ELR (cell line): ENCODE results near the gene PTGIS.

Experiments
- DNase-seq: peaks from one replicate; pipeline ENCODE4 v3.0.0-alpha.2; 2015; ENCODE audit warnings: low read depth

The PTGIS gene

GRCh38 chr20:49529470-49529869, 38.5 kb downstream of the PTGIS start:
- DNase-seq: peak; percentile 26

- DNase-seq: no peak
Measured at GRCh38 chr20:49526568-49526967, 41.4 kb downstream of the PTGIS start.

- DNase-seq: no peak
Measured at GRCh38 chr20:49526056-49526455, 41.9 kb downstream of the PTGIS start.

DNA sequence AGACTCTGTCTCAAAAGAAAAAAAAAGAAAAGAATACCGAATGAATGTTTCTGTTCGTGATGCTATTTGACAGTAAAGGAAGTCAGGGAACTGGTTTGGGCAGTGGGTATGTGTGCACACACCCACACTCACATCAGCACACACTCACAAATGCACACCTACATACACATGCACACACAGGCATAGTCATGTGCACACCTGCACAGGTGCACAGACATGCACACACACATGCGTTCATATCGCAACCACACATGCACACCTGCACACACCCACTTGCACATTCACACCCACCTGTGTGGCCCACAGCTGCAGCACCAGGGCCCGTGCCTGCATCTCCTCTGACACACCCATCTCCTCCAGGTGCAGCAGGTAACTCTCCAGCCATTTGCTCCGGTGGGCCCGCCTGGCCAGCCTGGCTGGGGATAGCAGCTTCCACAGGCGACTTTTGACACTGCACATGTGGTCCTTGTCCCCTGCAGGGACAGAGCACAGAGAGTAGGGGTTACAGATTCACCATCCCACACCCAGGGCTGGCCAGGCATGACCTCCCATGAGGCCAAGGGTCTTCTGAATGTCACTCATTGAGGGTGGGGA, 44.1 kb downstream of the PTGIS start:
- DNase-seq: no peak

DNA sequence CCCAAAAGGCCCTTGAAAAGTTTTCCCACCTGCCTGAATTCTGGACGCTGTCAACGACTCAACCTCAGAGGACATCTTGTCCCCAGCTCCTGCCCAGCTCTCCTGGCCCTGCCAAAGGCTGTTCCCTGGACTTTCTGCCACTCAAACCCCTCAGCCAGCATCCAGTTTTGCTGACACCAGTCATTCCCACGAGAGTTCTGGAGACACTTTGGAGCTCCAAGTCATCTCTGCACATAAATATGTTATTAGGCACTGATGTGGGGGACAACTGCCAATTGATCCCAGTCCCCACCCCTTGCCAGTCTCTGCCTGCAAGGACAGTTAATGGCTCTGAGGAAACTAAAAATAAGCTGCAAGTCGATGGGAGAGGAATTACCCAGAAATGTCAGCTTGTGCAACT, 46.6 kb downstream of the PTGIS start:
- DNase-seq: no peak

DNA sequence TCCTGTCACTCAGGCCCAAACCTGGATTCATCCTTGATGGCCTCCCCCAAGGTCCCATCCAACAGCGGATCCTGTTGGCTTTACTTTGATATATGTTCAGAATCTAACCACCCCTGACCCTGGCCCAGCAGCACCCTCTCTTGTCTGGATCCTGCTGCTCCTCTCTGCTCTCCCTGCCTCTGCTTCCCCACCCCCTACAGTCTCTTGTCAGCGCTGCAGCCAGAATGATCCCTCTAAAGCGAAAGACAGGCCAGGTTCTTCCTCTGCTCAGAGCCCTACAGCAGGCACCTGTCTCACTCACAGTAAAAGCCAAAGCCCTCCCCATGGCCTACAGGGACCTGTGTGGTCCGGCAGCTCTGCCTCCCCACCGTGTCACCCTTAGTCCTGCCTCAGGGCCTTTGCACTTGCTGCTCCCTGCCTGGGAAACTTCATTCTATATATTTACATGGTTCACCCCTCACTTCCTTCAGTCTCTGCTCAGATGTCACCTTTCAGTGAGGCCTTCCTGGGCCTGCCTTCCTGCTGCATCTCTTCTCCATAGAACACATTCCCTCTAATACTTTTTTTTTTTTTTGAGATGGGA, 48.1 kb downstream of the PTGIS start:
- DNase-seq: no peak

DNA sequence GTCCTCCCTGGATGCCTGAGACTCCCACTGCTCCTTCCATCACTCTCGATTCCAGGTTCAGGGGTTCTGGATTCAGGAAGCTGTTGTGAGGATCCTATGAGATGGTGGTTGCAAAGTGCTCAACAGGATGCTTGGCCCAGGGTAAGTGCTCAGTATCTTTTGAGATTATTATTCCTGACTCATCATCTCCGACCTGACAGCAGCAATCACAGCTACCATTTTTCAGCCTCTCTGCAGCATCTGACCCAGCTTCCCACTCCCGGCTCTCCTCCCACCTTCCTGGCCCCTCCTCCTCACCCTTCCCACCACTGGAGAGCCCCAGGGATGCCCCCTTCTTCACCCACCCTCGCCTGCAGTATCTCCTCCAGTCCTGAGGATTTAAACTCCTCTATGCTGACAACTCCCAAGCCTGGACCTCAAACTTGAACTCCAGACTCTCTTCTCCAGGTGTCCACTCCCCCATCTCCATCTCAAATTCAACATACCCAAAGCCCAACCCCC, 48.7 kb downstream of the PTGIS start:
- no peak for DNase-seq

DNA sequence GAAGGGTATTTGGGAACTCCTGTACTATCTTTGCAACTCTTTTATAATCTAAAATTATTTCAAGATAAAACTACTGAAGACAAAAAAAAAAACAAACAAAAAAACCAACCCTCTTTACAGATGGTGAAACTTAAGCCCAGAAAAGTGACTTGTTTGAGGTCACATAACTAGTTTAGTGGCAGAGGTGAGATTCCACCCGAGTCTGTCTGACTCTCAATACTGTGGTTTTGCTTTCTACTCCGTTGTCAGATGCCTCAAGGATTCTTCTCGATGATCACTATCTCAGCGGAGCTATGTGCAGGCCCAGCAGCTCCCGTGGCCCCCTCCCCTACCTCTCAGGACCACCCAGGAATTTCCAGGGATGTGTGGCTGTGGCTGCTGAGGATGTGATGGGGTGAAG, 49.4 kb downstream of the PTGIS start:
- DNase-seq: no peak

- no peak for DNase-seq
Measured at GRCh38 chr20:49517805-49518100, 50.2 kb downstream of the PTGIS start.

GRCh38 chr20:49516916-49517804, 50.8 kb downstream of the PTGIS start:
- DNase-seq: peak; percentile 10

DNA sequence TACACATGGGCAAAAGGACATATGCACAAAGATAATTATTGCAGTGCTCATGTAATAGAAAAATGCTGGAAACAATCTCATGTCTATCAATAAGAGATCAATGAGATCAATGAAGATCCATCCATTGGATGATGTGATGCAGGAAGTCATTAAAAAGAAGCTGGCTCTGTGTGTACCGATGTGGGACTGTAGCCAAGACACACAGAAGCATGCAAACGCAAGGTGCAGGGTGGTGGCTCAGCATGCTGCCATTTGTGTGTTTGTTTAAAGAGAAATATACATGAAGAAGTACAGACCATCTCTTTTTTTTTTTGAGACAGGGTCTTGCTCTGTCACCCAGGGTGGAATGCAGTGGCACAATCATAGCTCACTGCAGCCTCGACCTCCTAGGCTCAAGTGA, 52.4 kb downstream of the PTGIS start:
- DNase-seq: no peak

GRCh38 chr20:49513517-49513916, 54.4 kb downstream of the PTGIS start:
- no peak for DNase-seq

- DNase-seq: no peak
Measured at GRCh38 chr20:49513009-49513408, 54.9 kb downstream of the PTGIS start.

DNA sequence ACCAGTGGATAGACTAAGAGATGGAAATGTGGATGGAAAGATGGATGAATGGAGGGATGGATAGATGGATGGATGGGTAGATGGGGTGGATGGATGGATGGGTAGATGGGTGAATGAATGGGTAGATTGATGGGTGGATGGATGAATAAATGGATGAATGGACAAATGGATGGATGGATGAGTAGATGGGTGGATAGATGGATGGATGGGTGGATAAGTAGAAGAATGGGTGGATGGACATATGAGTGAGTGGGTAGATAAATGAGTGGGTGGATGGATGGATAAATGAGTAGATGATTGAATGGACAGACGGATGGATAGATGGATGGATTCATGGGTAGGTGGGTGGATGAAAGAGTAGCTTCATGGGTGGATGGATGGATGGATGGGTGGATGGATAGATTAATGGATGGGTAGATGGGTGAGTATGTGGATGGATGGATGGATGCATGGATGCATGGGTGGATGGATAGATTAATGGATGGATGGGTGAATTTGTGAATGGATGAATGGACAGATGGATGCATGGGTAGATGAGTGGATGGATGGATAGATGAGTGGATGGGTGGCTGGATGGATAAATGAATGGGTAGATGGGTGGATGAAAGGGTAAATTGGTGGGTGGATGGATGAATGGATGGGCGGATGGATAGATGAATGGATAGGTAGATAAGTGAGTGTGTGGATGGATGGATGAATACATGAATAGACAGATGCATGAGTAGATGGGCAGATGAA, 56.0 kb downstream of the PTGIS start:
- no peak for DNase-seq

- peak; percentile 69 for DNase-seq
Measured at GRCh38 chr20:49510562-49511122, 57.3 kb downstream of the PTGIS start.

DNA sequence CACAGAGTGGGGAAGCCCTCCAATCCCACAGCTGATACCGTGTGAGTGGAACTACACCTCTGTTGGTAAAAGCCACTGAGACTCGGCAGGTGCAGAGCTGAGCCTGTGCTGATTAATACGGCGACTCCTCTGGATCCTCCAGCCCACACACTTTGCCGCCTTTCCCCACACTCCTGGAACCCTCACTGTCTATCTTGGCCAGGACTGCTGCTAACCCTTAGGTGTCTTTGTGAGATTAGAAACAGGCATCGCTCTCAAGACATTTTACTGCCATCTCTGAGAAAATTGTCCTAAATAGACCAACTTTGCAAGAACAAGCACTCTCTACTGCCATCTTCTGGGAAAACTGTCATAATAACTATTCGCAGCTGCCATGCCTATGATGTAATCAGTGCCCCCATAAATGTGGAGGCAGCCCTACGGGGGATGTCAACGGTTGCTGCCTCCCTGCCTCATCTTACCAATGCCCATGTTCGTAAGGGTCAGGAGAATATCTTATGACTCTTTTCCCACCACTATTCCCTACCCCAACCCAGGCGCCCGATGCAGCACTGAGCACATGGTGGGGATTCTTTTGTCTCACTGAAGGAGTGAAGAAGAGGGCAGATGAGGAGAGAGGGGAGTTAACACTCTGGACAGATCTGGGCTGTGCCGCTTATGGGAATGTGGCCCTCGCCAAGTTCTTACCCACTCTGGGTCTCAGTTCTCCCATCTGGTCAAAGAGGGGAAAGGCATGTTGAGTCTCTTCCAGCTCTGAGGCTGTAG, 59.3 kb downstream of the PTGIS start:
- DNase-seq: peak; percentile 73

- DNase-seq: no peak
Measured at GRCh38 chr20:49507741-49508434, 60.0 kb downstream of the PTGIS start.

DNA sequence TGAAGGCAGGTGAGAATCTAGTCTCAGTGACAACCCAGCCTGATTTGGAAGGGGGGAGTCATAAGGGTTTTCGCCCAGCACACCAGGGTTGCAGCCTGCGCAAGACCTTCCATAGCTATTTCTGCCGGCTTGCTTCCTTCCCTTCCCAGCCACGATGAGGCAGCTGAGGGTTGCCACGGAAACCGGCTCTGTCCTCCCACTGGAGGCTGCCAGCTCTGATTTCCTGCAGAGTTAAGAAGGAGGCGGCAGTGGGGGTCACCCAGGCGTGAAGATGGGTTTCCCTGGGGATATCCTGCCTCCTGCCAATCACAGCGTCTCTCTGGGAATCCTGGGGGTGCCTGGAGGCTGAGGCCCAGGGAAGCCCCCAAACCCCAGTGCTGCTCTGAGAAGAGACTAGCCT, 62.4 kb downstream of the PTGIS start:
- peak; percentile 45 for DNase-seq

DNA sequence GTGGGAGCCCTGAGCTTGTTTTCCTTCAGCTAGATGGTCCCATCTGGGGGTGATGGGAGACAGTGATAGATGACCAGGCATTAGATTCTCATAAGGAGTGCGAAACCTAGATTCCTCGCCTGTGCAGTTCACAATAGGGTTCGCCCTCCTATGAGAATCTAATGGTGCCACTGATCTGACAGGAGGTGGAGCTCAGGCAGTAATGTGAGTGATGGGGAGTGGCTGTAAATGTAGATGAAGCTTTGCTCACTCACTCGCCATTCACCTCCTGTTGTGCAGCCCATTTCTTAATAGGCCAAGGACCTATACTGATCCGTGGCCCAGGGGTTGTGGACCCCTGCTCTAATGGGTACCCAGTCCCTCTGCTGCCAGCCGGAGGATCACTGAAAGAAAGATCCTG, 64.8 kb downstream of the PTGIS start:
- DNase-seq: no peak

GRCh38 chr20:49501917-49502316, 66.0 kb downstream of the PTGIS start:
- DNase-seq: peak; percentile 58

GRCh38 chr20:49497398-49497669, 70.6 kb downstream of the PTGIS start:
- DNase-seq: no peak
